GM12878 (cell line): ENCODE data around the gene FAM161A. TPM values are rescaled to one million over a fixed set of nuclear protein-coding genes. Genes with fewer than 3 reads are reported as not detected.
A peak's percentile ranks its signal among the peaks of the same experiment; 100 is the strongest.

Experiments used
- ATAC-seq: fragments of 200-7000 bp; cut with Tn5 transposase; 3 replicates; pipeline ENCODE4 v1.9.1; 2020; ENCODE audit warnings: mild to moderate bottlenecking, moderate library complexity
- BruUV-seq: library from RNA; stranded (reverse); fragments of 400-500 nt; replicated peaks from 2 replicates; lab custom pipeline; 2021; lab: Mats Ljungman, UMichigan
- CTCF ChIA-PET: fragments of 300-600 bp; sonication (Branson Sonifier 250); formaldehyde crosslinking; extraction: SDS; loops from one replicate; lab custom pipeline; 2021; ENCODE audit warnings: inconsistent platforms; lab: Yijun Ruan, JAX
- POLR2A ChIA-PET: fragments of 350-600 bp; formaldehyde crosslinking; extraction: SDS; loops from one replicate; lab custom pipeline; 2021; ENCODE audit warnings: inconsistent platforms; lab: Charles Lee
- RAD21 ChIA-PET: fragments of 300-600 bp; sonication (Branson Sonifier 250); formaldehyde crosslinking; loops from one replicate; lab custom pipeline; 2023; ENCODE audit warnings: antibody characterized with exemption; ENCODE audit not compliant: unreplicated experiment; lab: Charles Lee
- SMC1A ChIA-PET: fragments of 300-600 bp; sonication (Branson Sonifier 250); formaldehyde crosslinking; loops from one replicate; lab custom pipeline; 2023; ENCODE audit not compliant: unreplicated experiment, uncharacterized antibody; lab: Charles Lee
- DNase-seq: peaks from one replicate; pipeline ENCODE4 v3.0.0-alpha.2; 2011; ENCODE audit warnings: low read depth, low spot score
- FAIRE-seq: peaks from 3 replicates; lab custom pipeline; 2011; peaks lifted over from hg19 to GRCh38; lab: Jason Lieb, UNC
- H2AFZ ChIP-seq: 2 replicates; pipeline ENCODE4 v1.6.0; 2011; ENCODE audit warnings: low read depth, low read length, control low read depth; ENCODE audit not compliant: control insufficient read depth
- H3K27ac ChIP-seq: 2 replicates; pipeline ENCODE4 v1.5.1; 2011; ENCODE audit warnings: control low read depth; ENCODE audit not compliant: control insufficient read depth, insufficient read depth
- H3K27me3 ChIP-seq, 2 experiments: replicated peaks in 1 of 2; 2 replicates each; pipeline versions ENCODE4 v1.6.0 to v1.6.1; 2011; ENCODE audit warnings: low read length in 1 of 2; ENCODE audit not compliant: control insufficient read depth in 2 of 2, insufficient read depth in 2 of 2
- H3K36me3 ChIP-seq, 2 experiments: 2 replicates each; pipeline ENCODE4 v1.5.1; 2011; ENCODE audit warnings: low read length in 1 of 2; ENCODE audit not compliant: control insufficient read depth in 2 of 2, insufficient read depth in 2 of 2
- H3K4me1 ChIP-seq: 2 replicates; pipeline ENCODE4 v1.6.1; 2011; ENCODE audit warnings: mild to moderate bottlenecking, low read length, moderate library complexity, mixed read lengths; ENCODE audit not compliant: control insufficient read depth, insufficient read depth
- H3K4me2 ChIP-seq: 2 replicates; pipeline ENCODE4 v1.6.0; 2011; ENCODE audit warnings: control low read depth; ENCODE audit not compliant: control insufficient read depth, insufficient read depth
- H3K4me3 ChIP-seq: fragments of 200-600 bp; sonication (generic); 2 replicates; pipeline ENCODE4 v1.5.1; 2016
- H3K79me2 ChIP-seq: 2 replicates; pipeline ENCODE4 v1.6.0; 2011; ENCODE audit warnings: low read length; ENCODE audit not compliant: control insufficient read depth, insufficient read depth
- H3K9ac ChIP-seq: 2 replicates; pipeline ENCODE4 v1.8.0; 2011; ENCODE audit warnings: low read length, control low read depth, mixed read lengths; ENCODE audit not compliant: control insufficient read depth, insufficient read depth
- H3K9me3 ChIP-seq: replicated peaks from 3 replicates; pipeline ENCODE4 v1.5.1; 2011; ENCODE audit warnings: mild to moderate bottlenecking, low read length; ENCODE audit not compliant: control insufficient read depth, insufficient read depth
- H4K20me1 ChIP-seq: 2 replicates; pipeline ENCODE4 v1.6.0; 2011; ENCODE audit not compliant: control insufficient read depth, insufficient read depth
- CBFB ChIP-seq: IDR thresholded peaks from 2 replicates; pipeline ENCODE4 v1.6.1; 2016; ENCODE audit warnings: antibody characterized with exemption, low read depth
- CTCF ChIP-seq, 3 experiments: IDR thresholded peaks in 2 of 3; conservative IDR thresholded peaks in 1 of 3; 2 replicates each; pipeline ENCODE4 v1.5.1; 2011; ENCODE audit warnings: low read depth in 3 of 3, low read length in 3 of 3, mild to moderate bottlenecking in 3 of 3, control low read depth in 2 of 3, moderate library complexity in 2 of 3, inconsistent platforms in 1 of 3, mixed read lengths in 1 of 3; ENCODE audit not compliant: control insufficient read depth in 2 of 3, insufficient read depth in 1 of 3; ENCODE audit errors: extremely low read depth in 1 of 3
- CUX1 ChIP-seq: IDR thresholded peaks from 2 replicates; pipeline ENCODE4 v1.6.1; 2012; ENCODE audit warnings: improper control_type of control experiment, low read depth, low read length; ENCODE audit not compliant: insufficient replicate concordance
- E2F4 ChIP-seq: IDR thresholded peaks from 2 replicates; pipeline ENCODE4 v1.6.1; 2012; ENCODE audit warnings: low read depth, low read length, improper control_type of control experiment
- IRF4 ChIP-seq: IDR thresholded peaks from 2 replicates; pipeline ENCODE4 v1.6.1; 2011; ENCODE audit warnings: low read depth, low read length
- NRF1 ChIP-seq: conservative IDR thresholded peaks from 2 replicates; pipeline ENCODE4 v1.6.1; 2011; ENCODE audit warnings: mild to moderate bottlenecking, low read depth, low read length, improper control_type of control experiment
- RUNX3 ChIP-seq: IDR thresholded peaks from 2 replicates; pipeline ENCODE4 v1.6.1; 2012; ENCODE audit warnings: low read length, inconsistent platforms
- SMAD1 ChIP-seq: fragments of 450-650 bp; IDR thresholded peaks from 2 replicates; pipeline ENCODE4 v1.6.1; 2018; ENCODE audit warnings: mild to moderate bottlenecking, low read depth; ENCODE audit not compliant: partially characterized antibody
- STAT1 ChIP-seq: fragments of 450-650 bp; conservative IDR thresholded peaks from 2 replicates; pipeline ENCODE4 v1.6.1; 2014; ENCODE audit warnings: antibody characterized with exemption, mild to moderate bottlenecking
- SUPT20H ChIP-seq: IDR thresholded peaks from 2 replicates; pipeline ENCODE4 v1.6.1; 2011; ENCODE audit warnings: low read depth, mild to moderate bottlenecking, low read length, moderate library complexity, borderline replicate concordance; ENCODE audit not compliant: control insufficient read depth
- YBX1 ChIP-seq: fragments of 450-650 bp; IDR thresholded peaks from 2 replicates; pipeline ENCODE4 v1.6.1; 2016; ENCODE audit warnings: antibody characterized with exemption
- ZBED1 ChIP-seq: IDR thresholded peaks from 2 replicates; pipeline ENCODE4 v1.6.1; 2016; ENCODE audit warnings: borderline replicate concordance
- ZNF384 ChIP-seq: IDR thresholded peaks from 2 replicates; pipeline ENCODE4 v1.6.1; 2012; ENCODE audit warnings: low read depth, mild to moderate bottlenecking, low read length, improper control_type of control experiment, borderline replicate concordance
- WGBS: methylation state at CpG from one replicate; pipeline ENCODE4 v1.1.6; 2016; ENCODE audit warnings: low lambda C conversion rate; ENCODE audit not compliant: insufficient replicate concordance, insufficient coverage; ENCODE audit errors: missing lambda C conversion rate; 5-methylcytosine and 5-hydroxymethylcytosine counted together
- in situ Hi-C: fragments of 300-500 bp; cut with MboI; formaldehyde crosslinking; loops from 9 replicates; pipeline ENCODE4 v1.14.3; 2018; ENCODE audit warnings: mixed read lengths
- intact Hi-C: fragments of 100-400 bp; cut with micrococcal nuclease; formaldehyde crosslinking; loops from one replicate; pipeline ENCODE4 v1.14.2; 2022; ENCODE audit not compliant: unreplicated experiment
- polyA plus RNA-seq, 11 experiments: library from polyadenylated mRNA; depleted of rRNA in 4 of 11; unstranded in 6 of 11; stranded (reverse) in 5 of 11; fragments of >200 nt; fragmentation: Nextera tagmentation in 4 of 11; fragmentation: Illumina TruSeq in 1 of 11; extraction: Ambion mirVana in 4 of 11; extraction: Trizol in 1 of 11; gene quantifications; 1 replicate in 1 of 11; 2 replicates in 10 of 11; pipeline versions ENCODE4 v1.2.1 to v1.2.3, GENCODE V29; 2011 to 2016; ENCODE audit warnings: inconsistent platforms in 2 of 11, missing spikeins in 2 of 11, low read depth in 1 of 11
- total RNA-seq, 4 experiments: library from RNA; depleted of rRNA in 3 of 4; stranded (reverse); fragments of >200 nt in 3 of 4; fragmentation: Illumina TruSeq in 1 of 4; extraction: Trizol in 1 of 4; gene quantifications; 2 replicates each; pipeline versions ENCODE4 v1.2.1 to v1.2.3, GENCODE V29; 2013 to 2021

FAM161A gene
- total and polyA plus RNA-seq, 10 of the 15 experiments (the other 5 are each of a cell fraction or from before 2014, with no cell fraction given) = 2.2 to 12.2 (median 8.9) TPM

DNA sequence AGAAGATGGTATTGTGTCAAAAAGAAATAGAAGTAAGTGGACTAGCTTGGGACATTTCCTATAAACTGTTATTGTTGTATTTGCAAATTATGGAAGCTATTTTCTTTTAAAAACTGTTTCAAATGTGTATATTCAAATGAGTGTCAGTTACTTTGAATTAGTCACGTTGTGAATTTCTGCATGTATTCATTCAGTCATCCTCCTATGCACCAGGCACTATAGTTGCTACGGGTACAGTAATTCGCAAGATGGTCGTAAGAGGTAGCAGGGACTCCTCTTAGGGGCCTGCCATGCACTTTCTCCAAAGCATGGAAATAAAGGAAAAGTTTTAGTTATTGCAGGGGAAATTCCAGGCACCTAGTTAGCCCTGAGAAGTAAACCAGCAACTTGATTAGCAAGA is 51.3 kb downstream of the FAM161A start:
- in situ Hi-C loops = no loop called here
- no peak overlapping the region for H3K4me3 ChIP-seq
- BruUV-seq = no TSS peak

More for the DNA sequence above, 51.3 kb downstream of the FAM161A start:
- no peaks in the 10 kb centered on the region for H3K9me3 ChIP-seq
- TF ChIP-seq NRF1 = no peak
- no peak for TF ChIP-seq STAT1
- no peak for TF ChIP-seq ZBED1
- no peak for TF ChIP-seq YBX1
- no peak for TF ChIP-seq IRF4
- no peak for TF ChIP-seq ZNF384
- TF ChIP-seq CBFB = no peak
- TF ChIP-seq RUNX3 = no peak
- TF ChIP-seq SMAD1 = no peak
- no peak for TF ChIP-seq CUX1
- no peak for TF ChIP-seq CTCF (IDR thresholded peaks at IDR 0.05 in 2 of 3, conservative IDR thresholded peaks at IDR 0.05 in 1 of 3; ENCODE audit: control insufficient read depth in 2 of 3, extremely low read depth in 1 of 3, insufficient read depth in 1 of 3, low read depth in 3 of 3, low read length in 3 of 3)
- no peak for TF ChIP-seq E2F4
- TF ChIP-seq SUPT20H = no peak
- peaks cover 3% of the 10 kb centered on the region; the same call in 1 of the 2 replicates for H3K4me1 ChIP-seq
- DNase-seq = no peak
- H2AFZ ChIP-seq = no peak overlapping the region
- no peak overlapping the region for H3K27ac ChIP-seq
- ATAC-seq = no peak
- no peaks in the 10 kb centered on the region for H3K79me2 ChIP-seq
- H3K27me3 ChIP-seq = no peaks in the 10 kb centered on the region
- H3K4me2 ChIP-seq = no peak overlapping the region
- ChIA-PET CTCF (no interaction called here), POLR2A (no interaction called here), SMC1A (interaction anchor here (0.6 to 0.7 kb wide), 2 partner anchors 11 to 44 kb away, joined by 3 read pairs; no protein-coding TSS in a partner anchor), RAD21 (no interaction called here)
- H3K36me3 ChIP-seq = no peaks in the 10 kb centered on the region
- 50% methylated on average over 4 of the region's 4 CpGs for WGBS
- H4K20me1 ChIP-seq = no peaks in the 10 kb centered on the region
- FAIRE-seq = peak; percentile 35
- intact Hi-C loops = no loop called here
- H3K9ac ChIP-seq = no peak overlapping the region
